ENCODE data around the gene SORCS1. TPM values are rescaled to one million over a fixed set of nuclear protein-coding genes. Genes with fewer than 3 reads are reported as not detected.

The SORCS1 gene
- total RNA-seq, 1 donor = not detected

- no peak for TF ChIP-seq CTCF (IDR thresholded peaks at IDR 0.05; ENCODE audit: insufficient read depth, low read depth, low read length)
Observed at GRCh38 chr10:107058331-107058730, 106.2 kb downstream of the SORCS1 start.

DNA sequence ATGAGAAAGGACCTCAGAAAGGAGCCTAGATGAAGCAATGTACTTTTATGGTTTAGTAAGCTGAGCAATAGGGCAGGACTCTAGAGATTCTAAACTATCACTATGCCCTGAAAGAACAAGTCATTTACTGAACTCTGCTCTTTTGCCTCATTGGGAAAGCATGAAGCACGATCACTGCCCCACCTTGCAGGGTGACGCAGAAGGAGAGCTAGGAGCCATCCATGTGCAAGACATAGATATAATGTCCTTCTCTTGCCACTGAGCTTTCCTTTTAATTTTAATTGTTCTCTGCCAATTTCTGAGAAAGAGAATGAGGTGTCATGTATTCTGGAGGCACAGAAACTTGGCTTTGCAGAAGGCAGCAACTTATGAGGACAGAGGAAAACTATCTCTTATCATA lies 108.3 kb downstream of the SORCS1 start:
- TF ChIP-seq CTCF (IDR thresholded peaks at IDR 0.05; ENCODE audit: insufficient read depth, low read depth, low read length) = no peak

More at GRCh38 chr10:107058331-107058730, 106.2 kb downstream of the SORCS1 start:
- H3K4me3 ChIP-seq (ENCODE audit: low read depth, low read length) = no peak overlapping the region
- no peak for DNase-seq (ENCODE audit: low read depth)

GRCh38 chr10:107054469-107055156 lies 109.9 kb downstream of the SORCS1 start:
- no peak for TF ChIP-seq CTCF (IDR thresholded peaks at IDR 0.05; ENCODE audit: insufficient read depth, low read depth, low read length)
- no peak overlapping the region for H3K4me3 ChIP-seq (ENCODE audit: low read depth, low read length)
- no peak for DNase-seq (ENCODE audit: low read depth)

More for the DNA sequence above, 108.3 kb downstream of the SORCS1 start:
- no peak for DNase-seq (ENCODE audit: low read depth)
- no peak overlapping the region for H3K4me3 ChIP-seq (ENCODE audit: low read depth, low read length)

DNA sequence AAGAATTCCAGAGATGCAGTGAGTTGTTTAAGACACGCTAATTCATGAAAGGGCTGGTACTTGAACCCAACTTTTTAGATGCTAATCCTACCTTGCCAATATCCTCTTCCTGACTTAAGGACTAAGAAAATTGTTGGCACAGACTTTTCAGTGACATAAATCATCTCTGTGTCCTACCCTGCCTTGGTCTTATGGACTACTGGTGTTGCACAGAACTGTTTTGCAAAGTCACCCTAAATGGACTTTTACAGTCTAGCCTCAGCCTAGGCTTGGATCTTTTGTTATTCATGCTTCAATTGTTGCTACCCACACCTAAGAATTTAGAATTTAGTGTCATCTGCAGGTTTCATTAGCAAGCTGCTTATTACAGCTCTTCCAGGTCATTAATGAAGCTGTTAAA lies 112.7 kb downstream of the SORCS1 start:
- no peak for TF ChIP-seq CTCF (IDR thresholded peaks at IDR 0.05; ENCODE audit: insufficient read depth, low read depth, low read length)
- no peak for DNase-seq (ENCODE audit: low read depth)
- no peak overlapping the region for H3K4me3 ChIP-seq (ENCODE audit: low read depth, low read length)

- no peak overlapping the region for H3K4me3 ChIP-seq (ENCODE audit: low read depth, low read length)
- DNase-seq (ENCODE audit: low read depth) = no peak
- TF ChIP-seq CTCF (IDR thresholded peaks at IDR 0.05; ENCODE audit: insufficient read depth, low read depth, low read length) = no peak
Observed at GRCh38 chr10:107043461-107043860, 121.0 kb downstream of the SORCS1 start.

- no peak for DNase-seq (ENCODE audit: low read depth)
- H3K4me3 ChIP-seq (ENCODE audit: low read depth, low read length) = no peak overlapping the region
Observed at GRCh38 chr10:107037192-107038122, 127.0 kb downstream of the SORCS1 start.

More at GRCh38 chr10:107037192-107038122, 127.0 kb downstream of the SORCS1 start:
- no peak for TF ChIP-seq CTCF (IDR thresholded peaks at IDR 0.05; ENCODE audit: insufficient read depth, low read depth, low read length)
